AG08396 (cell line): ENCODE measurements around the gene ABCA2.

Experiments used
- DNase-seq: peaks from one replicate; pipeline ENCODE4 v3.0.0; 2012; ENCODE audit warnings: low spot score, mixed read lengths

Gene ABCA2, protein sequence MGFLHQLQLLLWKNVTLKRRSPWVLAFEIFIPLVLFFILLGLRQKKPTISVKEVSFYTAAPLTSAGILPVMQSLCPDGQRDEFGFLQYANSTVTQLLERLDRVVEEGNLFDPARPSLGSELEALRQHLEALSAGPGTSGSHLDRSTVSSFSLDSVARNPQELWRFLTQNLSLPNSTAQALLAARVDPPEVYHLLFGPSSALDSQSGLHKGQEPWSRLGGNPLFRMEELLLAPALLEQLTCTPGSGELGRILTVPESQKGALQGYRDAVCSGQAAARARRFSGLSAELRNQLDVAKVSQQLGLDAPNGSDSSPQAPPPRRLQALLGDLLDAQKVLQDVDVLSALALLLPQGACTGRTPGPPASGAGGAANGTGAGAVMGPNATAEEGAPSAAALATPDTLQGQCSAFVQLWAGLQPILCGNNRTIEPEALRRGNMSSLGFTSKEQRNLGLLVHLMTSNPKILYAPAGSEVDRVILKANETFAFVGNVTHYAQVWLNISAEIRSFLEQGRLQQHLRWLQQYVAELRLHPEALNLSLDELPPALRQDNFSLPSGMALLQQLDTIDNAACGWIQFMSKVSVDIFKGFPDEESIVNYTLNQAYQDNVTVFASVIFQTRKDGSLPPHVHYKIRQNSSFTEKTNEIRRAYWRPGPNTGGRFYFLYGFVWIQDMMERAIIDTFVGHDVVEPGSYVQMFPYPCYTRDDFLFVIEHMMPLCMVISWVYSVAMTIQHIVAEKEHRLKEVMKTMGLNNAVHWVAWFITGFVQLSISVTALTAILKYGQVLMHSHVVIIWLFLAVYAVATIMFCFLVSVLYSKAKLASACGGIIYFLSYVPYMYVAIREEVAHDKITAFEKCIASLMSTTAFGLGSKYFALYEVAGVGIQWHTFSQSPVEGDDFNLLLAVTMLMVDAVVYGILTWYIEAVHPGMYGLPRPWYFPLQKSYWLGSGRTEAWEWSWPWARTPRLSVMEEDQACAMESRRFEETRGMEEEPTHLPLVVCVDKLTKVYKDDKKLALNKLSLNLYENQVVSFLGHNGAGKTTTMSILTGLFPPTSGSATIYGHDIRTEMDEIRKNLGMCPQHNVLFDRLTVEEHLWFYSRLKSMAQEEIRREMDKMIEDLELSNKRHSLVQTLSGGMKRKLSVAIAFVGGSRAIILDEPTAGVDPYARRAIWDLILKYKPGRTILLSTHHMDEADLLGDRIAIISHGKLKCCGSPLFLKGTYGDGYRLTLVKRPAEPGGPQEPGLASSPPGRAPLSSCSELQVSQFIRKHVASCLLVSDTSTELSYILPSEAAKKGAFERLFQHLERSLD (N-terminal part only)

DNA sequence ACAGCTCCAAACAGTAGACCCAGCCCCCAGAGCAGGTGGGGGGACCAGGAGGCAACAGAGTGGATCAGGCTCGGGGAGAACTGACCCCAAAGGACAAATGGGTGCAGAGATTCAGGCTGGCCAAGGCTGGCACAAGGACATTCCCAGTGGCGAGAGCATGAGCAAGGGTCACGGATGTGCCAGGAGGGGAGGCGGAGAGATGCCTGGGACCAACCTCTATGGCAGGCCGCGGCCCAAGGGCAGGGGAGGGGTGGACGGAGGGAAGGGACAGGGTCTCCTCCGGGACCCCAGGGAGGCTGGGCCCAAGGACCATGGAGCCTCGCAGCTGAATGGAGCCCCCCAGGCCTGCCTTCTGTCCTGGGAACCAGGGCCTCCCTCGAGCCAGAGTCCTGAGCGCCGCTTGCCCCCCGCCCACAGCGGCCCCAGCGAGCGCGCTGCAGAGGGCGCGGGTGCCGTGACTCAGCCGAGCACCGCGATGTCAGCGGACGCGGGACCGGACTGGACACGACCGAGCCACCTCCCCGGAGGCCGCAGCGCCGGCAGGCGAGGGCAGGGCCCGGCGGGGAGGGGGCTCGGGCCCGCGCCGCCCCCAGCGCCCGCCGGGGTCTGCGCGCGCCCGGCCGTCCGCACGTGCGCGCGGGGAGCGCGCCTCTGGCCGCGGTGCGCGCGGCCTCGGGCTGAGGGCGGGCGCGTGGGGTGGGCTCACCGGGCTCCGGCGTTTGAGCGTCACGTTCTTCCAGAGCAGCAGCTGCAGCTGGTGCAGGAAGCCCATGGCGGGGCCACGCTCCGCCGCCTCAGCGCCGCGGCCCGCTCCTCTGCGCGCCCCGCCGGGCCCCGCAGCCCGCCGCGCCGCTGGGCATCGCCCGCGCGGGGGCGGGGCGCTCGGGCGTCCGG is at the start of gene ABCA2:
Gene ABCA2 (minus strand): TSS at position 869 of the 894 bp plus-strand sequence. CDS start 97 bp downstream, at position 772.
- DNase-seq = peak; percentile 58

DNA sequence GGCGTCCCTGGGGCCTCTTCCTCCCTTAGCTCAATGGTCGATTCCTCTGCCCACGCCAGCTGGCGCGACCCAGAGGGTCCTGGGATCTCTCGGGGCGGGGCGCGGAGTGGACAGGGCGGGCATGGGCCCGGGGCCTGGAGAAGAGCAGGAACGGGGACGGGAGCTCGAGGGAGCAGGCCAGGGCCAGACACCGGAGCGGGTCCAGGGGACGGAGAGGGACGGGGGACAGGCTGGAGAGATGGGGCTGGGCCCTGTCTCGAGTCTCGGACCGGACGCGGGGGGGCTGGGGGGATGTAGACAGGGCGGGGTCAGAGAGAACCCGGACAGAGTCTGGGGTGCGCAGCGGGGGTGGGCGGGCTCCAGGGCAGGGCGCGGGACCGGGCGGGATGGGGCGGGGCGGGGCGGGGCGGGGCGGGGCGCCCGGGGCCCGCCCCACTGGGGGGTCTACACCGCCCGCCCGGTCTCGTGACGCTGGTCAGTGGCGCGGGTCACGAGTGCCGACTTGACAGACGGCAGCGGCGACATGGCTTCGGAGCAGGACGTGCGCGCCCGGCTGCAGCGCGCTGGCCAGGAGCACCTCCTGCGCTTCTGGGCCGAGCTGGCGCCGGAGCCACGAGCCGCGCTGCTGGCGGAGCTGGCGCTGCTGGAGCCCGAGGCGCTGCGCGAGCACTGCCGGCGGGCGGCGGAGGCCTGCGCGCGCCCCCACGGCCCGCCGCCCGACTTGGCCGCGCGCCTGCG is 49.1 kb upstream of the ABCA2 start, which contains the start of gene UAP1L1:
Gene UAP1L1 (plus strand): TSS at position 508 of the 738 bp plus-strand sequence. CDS start 16 bp downstream, at position 524.
- peak; percentile 89 for DNase-seq

DNA sequence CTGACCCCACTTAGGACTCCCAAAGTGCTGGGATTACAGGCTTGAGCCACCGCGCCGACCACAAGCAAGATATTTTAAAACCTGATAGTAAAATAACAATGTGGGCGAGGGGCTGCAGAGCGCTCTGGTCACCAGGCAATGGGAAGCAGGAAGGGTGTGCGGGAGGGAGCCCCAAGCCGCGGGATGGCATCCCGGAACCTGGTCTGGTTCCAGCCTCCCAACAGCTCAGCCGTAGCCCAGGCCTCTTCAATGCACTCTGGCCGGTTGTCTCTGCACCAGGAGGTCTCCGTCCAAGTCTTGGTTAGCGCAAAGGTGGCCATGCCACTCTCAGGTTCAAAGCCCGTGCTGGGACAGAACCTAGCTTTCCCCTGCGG is 48.6 kb upstream of the ABCA2 start:
- DNase-seq = no peak

DNA sequence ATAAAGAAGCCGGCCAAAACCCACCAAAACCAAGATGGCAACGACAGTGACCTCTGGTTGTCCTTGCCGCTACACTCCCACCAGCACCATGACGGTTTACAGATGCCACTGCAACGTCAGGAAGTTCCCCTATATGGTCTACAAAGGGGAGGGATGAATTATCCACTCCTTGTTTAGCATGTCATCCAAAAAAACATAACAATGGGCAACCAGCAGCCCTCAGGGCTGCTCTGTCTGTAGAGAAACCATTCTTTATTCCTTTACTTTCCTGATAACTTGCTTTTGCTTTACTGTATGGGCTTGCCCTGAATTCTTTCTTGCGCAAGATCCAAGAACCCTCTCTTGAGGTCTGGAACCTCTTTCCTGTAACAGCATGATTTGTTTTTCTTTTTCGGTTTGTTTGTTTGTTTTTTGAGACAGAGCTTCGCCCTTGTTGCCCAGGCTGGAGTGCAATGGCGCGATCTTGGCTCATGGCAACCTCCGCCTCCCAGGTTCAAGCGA is 47.3 kb upstream of the ABCA2 start:
- DNase-seq = no peak

DNA sequence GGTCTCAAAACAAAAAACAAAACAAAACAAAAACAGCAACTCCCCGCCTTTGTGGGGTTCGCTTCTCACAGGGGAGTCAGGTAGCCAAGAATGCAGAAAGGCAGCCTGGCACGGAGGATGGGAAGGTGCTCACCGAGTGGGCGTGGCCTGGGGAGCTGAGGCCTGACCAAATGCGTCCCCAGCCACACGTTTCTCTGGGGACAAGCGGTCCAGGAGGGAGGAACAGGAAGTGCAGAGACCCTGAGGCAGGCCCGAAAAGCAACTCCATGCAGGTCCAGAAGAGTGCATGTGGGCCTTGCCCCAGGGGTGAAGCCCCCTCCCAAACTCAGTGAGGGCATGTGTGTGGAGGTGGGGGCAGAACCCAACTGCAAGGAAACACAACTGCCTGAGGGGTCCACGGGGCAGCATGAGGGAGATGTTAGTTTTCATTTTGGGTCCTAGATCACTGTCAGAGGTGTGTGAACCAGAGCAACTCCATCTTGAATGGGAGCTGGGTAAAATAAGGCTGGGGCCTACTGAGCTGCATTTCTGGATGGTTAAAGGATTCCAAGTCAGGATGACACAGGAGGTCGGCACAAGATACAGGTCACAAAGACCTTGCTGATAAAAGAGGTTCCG is 46.7 kb upstream of the ABCA2 start:
- no peak for DNase-seq

DNA sequence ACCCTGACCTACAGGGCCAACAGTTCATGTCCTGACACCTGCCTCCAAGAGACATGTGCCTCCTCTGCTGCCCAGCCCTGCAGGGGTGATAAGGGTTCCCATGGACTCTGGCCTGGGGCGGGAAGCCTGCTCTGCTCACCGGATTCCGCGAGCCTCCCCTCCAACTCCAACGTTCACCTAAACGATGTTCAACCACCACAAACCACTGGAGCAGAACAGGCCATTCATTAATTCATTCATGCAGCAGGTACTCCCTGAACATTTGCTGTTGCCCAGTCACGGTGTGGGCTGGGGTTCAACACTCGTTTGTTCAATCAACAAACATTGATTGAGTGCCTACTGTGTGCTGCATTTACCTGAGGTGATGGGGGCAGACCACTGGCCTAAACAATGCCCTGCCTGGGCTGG is 46.0 kb upstream of the ABCA2 start:
- DNase-seq = no peak

DNA sequence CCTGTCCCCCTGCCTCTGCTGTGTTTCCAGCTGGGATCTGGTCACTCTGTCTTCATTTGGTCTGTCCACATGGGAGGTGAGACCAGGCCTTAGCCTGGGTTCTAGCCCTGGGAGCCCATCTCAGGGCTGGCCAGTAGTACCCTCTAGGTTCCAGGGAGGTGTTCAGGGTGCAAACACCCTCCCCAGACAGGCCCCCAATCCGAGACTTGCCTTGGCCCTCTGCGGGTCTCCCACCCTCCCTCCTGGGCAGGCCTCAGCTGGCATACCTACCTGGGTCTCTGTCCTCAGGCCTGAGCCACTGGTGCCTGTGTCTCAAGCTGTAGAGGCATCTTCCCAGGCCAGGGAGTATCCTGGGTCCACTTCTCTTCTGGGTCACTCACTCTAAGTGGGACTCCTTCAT is 43.2 kb upstream of the ABCA2 start:
- DNase-seq = no peak

DNA sequence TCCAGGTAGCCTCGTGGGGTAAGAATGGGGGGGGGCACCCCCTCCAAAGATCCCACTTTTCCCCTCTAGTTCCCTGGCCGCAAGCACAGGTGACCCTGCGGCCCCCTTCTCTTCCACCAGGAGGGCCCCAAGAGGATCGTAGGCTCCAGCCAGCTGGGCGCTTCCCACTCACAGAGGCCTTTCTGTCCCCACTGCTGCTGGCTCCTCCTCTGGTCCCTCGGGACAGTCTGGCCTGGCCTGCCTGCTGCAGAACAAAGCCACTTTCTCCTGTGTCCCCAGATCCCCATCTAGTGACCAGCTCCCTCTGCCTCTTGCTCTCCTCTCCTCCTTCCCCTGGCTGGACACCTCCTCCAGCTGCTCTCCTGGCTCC is 42.9 kb upstream of the ABCA2 start:
- no peak for DNase-seq

DNA sequence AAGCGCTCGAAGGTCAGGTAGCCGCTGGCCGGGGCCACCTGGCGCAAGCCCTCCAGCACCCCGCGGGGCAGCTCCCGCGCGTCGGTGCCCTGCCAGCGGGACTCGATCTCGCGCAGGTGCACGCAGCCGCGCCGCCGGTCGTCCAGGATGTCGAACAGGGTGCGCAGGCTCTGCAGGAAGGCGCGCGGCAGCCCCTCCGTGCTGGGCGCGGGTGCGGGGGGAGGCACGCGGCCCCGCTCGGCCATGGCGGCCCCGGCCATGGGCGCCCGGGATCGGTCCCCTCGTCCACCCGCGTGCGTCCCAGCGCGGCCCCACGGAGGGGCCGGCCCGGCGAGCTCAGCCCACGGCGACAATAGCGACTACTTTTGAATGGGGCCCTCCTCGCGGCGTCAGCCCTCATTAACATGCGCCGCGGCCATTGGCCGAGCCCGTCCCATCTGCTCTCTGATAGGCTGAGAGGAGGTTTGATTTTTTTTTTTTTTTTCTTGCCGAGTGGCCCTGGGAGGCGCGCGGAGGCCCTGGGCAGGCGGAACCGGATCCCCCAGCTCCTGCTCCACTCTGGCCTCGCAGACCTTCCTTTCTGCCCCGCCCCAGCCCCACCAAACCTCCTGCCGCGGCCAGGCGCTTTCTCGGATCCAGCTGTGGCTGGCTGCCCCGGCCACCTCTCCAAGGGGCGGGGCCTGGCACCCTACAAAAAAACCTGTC is 42.3 kb upstream of the ABCA2 start, which contains the start of gene SAPCD2:
Gene SAPCD2 (minus strand): TSS at position 357 of the 705 bp plus-strand sequence. CDS start 97 bp downstream, at position 260.
- peak; percentile 95 for DNase-seq

DNA sequence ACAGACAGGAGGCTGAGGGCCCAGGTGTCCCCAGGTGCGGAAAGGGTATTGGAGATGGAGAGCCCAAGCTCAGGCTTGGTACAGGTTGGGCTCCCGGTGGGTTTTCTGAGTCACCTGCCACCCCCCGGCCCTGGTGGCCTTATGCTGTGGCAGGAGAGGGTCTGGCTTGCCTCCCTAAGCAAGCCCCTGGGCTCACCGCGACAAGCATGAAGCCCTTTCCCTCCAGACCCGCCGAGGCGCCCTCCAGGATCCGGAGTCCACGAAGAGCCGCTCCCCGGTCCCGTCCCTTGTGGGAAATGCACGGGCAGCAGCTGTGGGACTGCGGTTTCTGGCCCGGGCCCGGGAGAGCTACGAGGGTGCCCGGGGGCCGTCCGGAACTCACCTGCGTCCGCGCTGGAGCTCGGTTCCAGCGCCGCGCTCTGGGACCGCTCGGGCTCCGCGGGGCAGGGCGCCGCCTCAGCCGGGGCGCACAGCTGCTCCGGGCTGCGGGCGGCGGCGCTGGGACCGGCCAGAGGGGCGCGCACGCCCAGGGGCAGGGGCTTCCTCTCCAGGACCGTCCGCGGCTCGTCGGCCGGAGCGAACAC is 41.6 kb upstream of the ABCA2 start:
- no peak for DNase-seq

DNA sequence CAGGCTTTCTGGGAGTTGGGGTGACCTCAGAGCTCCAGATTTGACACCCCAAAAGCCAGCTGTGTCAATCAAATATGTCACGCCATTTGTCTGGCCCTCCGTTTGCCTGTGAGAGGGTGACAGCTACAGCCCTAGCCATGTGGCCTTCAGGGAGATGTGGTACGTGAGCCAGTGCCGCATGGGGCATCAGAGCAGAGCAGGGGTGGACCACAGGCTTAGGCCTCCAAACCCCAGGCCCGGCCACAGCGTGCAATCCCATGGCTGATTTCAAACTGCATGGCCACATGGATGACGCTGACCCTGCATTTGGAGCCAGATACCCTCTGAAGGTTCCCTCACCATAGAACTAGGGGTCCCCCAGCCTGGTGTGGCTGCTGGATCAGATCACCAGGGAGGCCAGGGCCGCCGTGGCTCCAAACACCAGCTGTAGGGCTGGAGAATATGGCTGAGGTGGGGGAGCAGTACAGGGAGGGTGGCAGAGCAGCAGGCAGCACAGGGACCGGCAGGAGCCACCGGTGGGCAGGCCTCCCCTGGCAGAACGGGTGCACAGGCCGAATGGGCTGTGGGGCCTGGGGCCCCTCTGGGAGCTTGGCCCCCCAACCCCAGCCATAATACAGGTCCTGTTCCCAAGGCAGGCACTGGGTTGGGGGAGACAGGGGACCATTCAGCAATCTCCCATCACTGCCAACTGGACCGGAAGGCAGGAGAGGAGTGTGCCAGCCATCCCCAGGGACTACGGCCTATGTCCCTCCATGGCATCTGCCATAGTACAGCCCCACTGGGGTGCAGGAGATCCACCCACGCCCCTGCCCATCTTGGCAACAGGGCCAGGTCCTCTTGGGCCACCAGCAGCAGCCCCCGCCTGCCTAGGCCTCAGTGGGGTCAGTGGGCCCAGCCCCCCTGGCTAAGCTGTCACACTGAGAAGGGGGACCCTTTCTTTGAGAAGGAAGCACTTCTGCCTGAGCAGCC is 40.8 kb upstream of the ABCA2 start:
- no peak for DNase-seq

DNA sequence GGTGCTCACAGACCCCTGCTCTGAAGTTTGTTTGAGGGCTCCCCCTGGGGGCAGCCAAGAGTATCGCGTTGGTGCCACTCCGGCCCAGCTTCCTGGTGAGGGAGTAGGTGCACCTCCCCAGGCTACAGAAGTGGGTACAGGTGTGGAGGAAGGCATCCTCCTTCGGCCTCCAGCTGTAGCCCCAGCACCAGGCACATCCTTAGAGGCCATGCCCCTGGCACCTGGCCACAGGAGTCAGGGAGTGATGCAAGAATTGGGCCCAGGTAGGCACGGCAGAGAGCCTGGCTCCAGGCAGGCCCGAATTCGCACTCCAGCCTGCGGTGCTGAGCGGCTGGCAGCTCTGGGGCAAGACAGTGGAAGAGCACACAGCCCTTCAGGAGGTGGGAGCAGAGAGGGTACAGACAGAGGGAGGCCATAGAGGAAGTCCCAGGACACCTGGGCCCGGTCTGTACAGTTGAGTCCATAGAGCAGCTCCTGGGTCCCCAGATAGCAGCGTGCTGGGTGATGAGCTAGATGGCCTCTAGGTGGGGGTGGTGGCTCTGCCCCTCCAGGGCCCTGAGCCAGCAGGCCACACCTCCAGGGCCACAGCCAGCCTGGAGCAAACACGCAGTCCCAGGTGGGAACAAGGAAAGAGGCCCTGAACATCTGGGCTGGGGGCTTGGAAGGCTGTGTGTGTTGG is 40.0 kb upstream of the ABCA2 start:
- DNase-seq = peak; percentile 87

DNA sequence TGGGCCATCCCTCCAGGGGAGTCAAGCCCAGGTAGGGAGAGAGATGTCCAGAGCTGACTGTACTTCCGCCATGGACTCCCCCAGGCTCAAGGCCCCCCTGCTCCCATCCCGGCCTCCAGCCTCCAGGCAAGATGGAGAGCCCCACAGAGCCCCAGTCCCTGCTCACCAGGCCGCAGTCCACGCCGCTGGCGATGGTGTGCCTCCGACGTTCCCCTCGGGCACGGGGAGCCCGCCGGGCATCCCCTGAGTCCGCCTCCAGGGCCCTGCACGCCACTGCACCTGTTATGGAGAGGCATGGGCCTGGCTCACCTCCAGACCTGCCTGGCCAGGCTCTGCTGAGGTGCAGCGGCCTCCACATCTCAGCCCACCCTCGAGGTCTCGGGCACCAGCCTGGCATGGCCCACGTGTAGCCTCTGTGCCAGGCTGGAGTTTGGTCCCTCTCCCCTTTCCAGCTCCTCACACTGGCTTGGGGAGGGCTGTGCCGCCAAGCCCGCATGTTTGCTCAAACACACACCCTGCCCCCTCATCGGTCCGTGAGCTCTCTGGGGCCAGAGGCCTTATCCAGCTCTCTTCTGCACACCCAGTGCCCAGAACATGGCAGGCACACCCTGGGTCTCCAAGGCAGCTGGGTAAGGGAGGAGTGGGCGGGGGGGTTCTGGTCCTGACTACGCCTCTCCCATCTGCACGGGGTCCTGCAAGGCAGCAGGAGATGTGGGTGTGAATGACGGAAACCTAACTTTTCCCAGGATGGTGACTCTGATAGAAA is 38.2 kb upstream of the ABCA2 start:
- no peak for DNase-seq

DNA sequence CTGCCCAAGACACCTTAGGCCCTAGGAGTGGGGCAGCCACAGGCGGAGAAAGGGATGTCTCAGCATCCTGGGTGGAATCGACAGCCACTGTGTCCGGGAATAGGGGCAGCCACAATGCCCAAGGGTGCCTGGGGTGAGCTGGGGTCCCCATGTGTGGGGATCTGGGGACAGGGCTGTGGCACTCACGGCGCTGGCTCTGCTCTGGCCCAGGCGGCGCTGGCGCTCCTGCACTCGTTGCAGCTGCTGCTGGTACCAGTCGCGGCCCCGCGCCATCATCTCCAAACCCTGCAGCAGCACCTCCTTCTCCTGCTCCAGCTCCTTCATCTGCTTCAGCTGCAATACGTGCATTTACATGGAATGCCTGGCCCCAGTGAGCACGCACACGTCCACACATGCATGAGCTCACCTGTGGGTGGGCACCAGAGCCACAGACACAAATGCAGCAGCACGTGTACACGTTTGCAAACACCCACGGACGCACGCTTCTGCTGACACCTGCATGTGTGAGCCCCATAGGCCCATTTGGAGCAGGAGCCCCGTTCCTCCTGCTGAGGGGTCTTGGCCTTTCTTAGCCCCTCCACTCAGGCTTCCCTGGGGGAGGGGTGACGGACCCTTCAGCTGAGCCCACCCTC is 37.4 kb upstream of the ABCA2 start:
- DNase-seq = no peak

DNA sequence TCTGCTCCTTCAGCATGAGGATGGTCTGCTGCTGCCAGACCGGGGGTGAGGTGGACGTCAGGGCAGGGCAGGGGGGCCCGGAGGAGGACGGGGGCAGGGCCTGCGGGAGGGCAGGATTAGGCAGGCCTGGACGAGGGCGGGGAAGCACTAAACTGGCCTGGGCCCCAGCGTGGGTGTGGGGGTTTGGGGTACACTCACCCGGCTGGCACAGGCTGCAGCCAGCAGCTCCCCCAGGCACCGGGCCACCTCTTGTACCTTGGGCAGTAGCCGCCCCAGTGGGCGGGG is 36.8 kb upstream of the ABCA2 start:
- DNase-seq = no peak
